GM11168 (cell line): ENCODE data around the gene CEACAM19.

ENCODE experiments used
- in situ Hi-C: fragments of 300-500 bp; cut with MboI; formaldehyde crosslinking; loops from one replicate; pipeline ENCODE4 v1.12.0; 2022; ENCODE audit warnings: low sequenced_read_pairs; ENCODE audit not compliant: unreplicated experiment

CEACAM19 gene

DNA sequence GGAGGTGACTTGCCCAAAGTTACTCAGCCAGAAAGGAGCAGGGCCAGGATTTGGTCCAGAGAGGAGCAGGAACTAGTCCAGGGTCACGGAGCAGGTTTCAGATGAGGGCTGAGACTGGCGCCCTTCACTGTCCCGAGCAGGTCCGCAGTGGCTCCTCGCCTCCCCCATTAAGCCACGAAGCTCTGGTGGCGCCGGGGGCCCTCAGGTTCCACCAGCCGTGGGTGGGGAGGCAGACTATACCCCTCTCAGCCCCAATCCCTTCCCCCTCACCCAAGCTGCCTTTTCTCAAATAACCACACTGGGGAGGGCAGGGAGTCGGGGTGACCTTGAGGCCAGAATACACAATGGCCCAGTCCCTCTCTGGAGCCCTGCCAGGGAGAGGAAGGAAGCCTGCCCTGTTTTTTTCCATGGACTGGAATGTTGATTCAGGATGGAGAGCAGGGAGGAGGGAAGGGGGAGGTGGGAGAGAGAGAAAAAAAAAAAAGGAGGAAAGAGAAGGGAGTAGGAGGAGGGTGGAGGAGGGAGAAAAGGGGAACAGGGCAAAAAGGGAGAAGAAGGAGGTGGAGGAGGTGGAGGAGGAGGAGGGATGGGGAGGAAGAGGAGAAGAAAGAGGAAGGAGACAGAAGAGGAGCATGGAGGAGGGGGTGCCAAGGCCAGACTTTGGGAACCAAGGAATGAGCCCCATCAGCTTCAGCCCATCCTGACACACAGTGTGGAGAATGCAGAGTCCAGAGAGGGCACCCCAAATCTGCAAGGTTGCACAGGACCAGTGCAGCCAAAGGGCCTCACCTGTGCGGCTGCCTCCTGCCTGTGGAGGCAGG lies 47.4 kb downstream of the CEACAM19 start:
- in situ Hi-C loops, result no loop called here

- in situ Hi-C loops, result no loop called here
These were observed 48.0 kb downstream of the CEACAM19 start for GRCh38 chr19:44719262-44719701.

GRCh38 chr19:44720396-44720795 lies 49.1 kb downstream of the CEACAM19 start:
- in situ Hi-C loops, result loop anchor here (5.0 kb wide), 1 partner anchor 37 kb away; no protein-coding TSS in a partner anchor

DNA sequence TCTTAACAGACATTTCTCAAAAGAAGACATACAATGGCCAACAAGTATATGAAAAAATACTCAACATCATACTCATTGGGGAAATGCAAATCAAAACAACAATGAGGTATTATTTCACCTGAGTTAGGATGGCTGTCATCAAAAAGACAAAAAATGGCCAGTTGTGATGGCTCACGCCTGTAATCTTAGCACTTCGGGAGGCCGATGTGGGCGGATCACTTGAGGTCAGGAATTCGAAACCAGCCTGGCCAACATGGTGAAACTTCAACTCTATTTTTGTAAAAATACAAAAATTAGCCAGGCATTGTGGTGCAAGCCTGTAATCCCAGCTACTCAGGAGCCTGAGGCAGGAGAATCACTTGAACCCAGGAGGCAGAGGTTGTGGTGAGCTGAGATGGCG lies 49.7 kb downstream of the CEACAM19 start:
- in situ Hi-C loops, result loop anchor here (5.0 kb wide), 1 partner anchor 36 kb away; no protein-coding TSS in a partner anchor

DNA sequence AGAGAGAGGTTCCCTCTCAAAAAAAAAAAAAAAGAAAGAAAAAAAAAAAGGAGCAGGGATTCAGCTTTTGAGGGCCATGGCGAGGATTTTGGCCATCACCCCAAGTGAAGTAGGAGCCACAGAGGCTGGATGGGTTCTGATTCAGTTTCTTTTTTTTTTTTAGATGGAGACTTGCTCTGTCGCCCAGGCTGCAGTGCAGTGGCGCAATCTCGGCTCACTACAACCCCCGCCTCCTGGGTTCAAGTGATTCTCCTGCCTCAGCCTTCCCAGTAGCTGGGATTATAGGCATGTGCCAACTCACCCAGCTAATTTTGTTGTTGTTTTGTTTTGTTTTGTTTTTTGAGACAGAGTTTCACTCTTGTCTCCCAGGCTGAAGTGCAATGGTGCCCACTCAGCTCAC lies 50.1 kb downstream of the CEACAM19 start:
- in situ Hi-C loops, result loop anchor here (5.0 kb wide), 1 partner anchor 36 kb away; no protein-coding TSS in a partner anchor

DNA sequence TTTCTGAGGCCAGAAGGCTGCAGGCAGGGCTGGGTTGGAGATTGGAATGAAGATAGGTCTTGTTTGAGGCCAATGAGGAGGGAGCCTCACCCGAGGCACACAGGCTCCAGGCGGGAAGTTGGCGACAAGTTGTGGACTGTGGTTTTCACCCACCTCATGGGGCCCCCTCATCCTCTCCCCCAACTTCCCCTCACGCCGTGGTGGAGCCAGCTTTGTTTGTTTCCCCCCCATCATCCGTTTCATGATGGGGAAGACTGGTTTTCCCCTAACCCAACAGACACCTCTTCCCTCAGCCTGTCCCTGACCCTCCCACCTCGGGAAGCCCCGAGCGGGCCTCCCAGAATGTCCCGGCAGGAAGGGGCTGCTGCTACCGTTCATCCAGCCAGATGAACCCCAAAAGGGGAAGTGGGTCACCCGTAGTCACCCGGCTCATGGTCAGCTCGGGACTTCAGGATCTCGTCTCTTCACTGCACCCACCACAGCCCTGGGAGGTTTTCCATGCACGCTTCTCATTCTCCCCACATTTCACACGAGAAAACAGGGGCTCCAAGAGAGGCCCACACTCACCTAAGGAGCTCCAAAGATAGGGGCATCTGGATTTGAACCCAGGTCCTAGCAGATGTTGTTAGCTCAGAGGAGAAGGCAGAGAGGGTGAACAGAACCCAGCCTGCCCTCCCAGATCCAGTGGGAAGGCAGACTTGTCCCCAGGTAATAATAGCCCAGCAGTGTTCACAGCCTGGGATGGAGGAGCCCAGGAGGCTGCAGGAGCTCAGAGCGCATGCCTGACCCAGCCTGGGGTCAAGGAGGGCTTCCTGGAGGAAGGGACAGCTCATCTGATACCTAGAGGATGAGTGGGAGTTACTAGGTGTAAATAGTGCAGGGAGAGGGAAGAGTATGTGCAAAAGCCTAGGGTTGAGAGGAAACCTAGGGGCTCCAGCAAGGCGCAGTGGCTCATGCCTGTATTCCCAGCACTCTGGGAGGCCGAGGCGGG lies 51.1 kb downstream of the CEACAM19 start:
- in situ Hi-C loops, result loop anchor here (5.0 kb wide), 1 partner anchor 35 kb away; no protein-coding TSS in a partner anchor

DNA sequence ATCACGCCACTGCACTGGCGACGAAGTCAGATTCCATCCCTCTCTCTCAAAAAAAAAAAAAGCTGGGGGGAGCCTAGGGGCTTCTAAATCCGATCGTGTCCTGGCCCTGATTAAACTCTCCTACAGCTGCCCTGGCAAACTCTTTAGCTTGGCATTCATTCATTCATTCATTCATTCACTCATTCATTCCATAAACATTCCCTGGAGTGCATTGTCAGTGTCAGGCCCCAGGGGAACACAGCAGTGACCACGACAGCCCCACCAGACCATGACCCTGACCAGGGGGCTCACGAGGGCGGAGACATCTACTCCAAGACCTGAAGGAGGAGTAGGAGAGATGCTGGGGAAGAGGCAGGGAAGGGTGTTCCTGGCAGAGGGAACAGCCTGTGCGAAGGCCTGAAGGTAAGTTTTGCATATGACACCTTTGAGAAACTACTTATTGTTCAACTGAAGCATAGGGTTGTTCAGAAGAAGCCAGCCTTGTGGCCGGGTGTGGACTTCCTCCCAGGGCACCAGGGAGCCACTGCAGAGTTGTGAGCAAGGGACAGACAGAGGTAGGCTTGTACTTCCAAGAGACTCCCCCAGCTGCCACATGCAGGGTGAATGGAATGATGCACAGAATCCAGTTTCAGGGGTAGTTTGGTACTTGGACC lies 52.1 kb downstream of the CEACAM19 start:
- in situ Hi-C loops, result loop anchor here (5.0 kb wide), 1 partner anchor 34 kb away; no protein-coding TSS in a partner anchor

DNA sequence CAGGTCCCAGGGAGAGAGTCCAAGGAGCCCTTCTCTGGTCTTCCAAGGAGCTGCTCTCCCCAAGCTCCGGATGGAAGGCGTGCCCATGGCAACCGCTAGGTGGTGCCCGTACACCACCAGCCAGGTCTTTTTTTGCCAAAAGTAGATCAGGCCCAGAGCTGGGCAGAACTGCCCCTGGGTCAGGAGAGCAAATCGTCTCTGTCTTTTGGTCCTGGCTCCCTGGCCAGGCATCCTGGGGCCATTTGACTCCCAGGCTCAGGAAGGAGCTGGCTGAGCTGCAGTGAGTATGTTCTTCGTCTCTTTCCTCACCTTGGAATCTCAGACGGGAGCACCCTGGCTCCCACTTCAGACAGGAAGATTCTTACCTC lies 52.7 kb downstream of the CEACAM19 start:
- in situ Hi-C loops, result loop anchor here (5.0 kb wide), 1 partner anchor 33 kb away; no protein-coding TSS in a partner anchor

- in situ Hi-C loops, result no loop called here
These were observed 54.0 kb downstream of the CEACAM19 start for GRCh38 chr19:44725251-44725650.

GRCh38 chr19:44725684-44726083 lies 54.4 kb downstream of the CEACAM19 start:
- in situ Hi-C loops, result no loop called here

- in situ Hi-C loops, result no loop called here
These were observed 55.2 kb downstream of the CEACAM19 start for GRCh38 chr19:44726465-44726864.

DNA sequence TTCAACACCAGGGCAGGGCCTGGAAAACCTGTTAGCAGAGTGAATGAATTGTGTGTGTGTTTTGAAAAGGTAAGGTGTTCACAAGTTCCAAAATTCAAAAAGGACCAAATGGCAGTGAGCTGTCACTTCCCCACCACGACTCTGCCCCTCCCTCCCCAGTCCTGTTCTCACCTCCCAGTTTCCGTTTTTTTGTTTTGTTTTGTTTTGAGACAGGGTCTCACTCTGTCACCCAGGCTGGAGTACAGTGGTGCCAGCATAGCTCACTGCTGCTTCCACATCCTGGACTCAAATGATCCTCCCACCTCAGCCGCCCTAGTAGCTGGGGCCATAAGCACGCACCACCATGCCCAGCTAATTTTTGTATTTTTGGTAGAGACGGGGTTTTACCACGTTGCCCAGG lies 56.9 kb downstream of the CEACAM19 start:
- in situ Hi-C loops, result no loop called here

DNA sequence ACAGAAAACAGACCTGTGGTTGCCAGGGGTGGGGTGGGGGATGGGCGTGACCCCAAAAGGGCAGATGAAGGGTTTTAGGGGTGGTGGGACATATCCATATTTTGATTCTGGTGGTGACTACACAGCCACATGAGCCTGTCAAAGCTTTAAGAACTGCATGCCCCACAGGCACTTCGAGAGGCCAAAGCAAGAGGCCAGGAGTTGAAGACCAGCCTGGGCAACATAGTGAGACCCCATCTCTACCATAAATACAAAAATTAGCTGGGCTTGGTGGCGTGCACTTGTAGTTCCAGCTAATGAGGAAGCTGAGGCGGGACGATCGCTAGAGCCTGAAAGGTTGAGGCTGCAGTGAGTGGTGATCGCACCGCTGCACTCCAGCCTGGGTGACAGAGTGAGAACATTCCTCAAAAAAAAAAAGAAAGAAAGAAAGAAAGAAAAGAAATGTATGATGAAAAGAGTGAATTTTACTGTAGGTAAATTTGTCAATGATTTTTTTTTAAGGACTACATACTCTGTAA lies 58.3 kb downstream of the CEACAM19 start:
- in situ Hi-C loops, result no loop called here

DNA sequence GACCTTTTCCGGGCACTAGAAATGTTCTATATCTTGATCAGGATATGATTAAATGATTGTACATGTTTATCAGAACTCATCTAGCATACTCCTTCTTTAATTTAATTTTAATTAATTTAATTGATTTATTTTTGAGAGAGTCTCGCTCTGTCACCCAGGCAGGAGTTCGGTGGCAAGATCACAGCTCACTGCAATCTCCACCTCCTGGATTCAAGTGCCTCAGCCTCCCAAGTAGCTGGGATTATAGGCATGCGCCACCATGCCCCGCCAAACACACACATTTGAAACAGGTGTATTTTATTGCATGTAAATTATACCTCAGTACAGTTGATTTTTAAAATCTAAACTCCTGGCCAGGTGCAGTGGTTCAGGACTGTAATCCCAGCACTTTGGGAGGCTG lies 59.8 kb downstream of the CEACAM19 start:
- in situ Hi-C loops, result no loop called here

DNA sequence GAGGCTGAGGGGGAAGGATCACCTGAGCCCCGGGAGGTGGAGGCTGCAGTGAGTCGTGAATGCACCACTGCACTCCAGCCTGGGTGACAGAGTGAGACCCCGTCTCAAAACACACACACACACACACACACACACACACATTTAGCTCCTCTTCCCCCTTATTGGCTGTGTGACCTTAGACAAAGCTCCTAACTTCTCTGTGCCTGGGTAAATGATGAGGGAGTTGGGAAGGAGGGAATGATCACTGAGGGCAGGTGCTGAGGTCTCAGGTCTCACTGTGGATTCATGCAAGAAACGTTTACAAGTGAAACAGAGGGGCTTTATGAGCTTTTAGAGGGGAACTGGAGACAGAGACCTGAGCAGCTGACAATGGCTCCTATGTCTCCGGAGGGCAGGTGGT lies 60.3 kb downstream of the CEACAM19 start:
- in situ Hi-C loops, result no loop called here

GRCh38 chr19:44732235-44733014 lies 61.1 kb downstream of the CEACAM19 start:
- in situ Hi-C loops, result no loop called here
